Gastrocnemius medialis (tissue), 4 donors: Measurements from ENCODE around the gene UGGT2. TPM values are rescaled to one million over a fixed set of nuclear protein-coding genes. Genes with fewer than 3 reads are reported as not detected.

Source experiments
- ATAC-seq, 2 donors: fragments of 150-250 bp; one replicate each; pipeline ENCODE4 v1.9.1; 2016
- DNase-seq, 2 donors: peaks; one replicate each; pipeline ENCODE4 v3.0.0-alpha.2; 2019
- H3K27ac ChIP-seq, 4 donors: fragments of 200-600 bp; sonication (generic); 1 replicate in 1 of 4; 2 replicates in 3 of 4; pipeline ENCODE4 v1.5.1; 2016 to 2018; ENCODE audit warnings: mild to moderate bottlenecking in 2 of 4, moderate library complexity in 1 of 4
- H3K27me3 ChIP-seq, 3 donors: fragments of 200-600 bp; sonication (generic) in 2 of 3; 1 replicate in 1 of 3; 2 replicates in 2 of 3; pipeline versions ENCODE4 v1.5.1 to v1.6.0; 2016 to 2019; ENCODE audit warnings: mild to moderate bottlenecking in 1 of 3, moderate library complexity in 1 of 3
- H3K36me3 ChIP-seq, 2 donors: fragments of 200-600 bp; sonication (generic) in 1 of 2; one replicate each; pipeline ENCODE4 v1.5.1; 2017 to 2018
- H3K4me1 ChIP-seq, 2 donors: fragments of 200-600 bp; sonication (generic) in 1 of 2; one replicate each; pipeline ENCODE4 v1.5.1; 2016 to 2017; ENCODE audit warnings: mild to moderate bottlenecking in 2 of 2
- H3K4me3 ChIP-seq, 4 donors: fragments of 200-600 bp; sonication (generic) in 3 of 4; 1 replicate in 1 of 4; 2 replicates in 3 of 4; pipeline ENCODE4 v1.5.1; 2016 to 2019; ENCODE audit warnings: mild to moderate bottlenecking in 2 of 4
- H3K9me3 ChIP-seq, 3 donors: fragments of 200-600 bp; sonication (generic) in 2 of 3; 1 replicate in 1 of 3; 2 replicates in 2 of 3; pipeline ENCODE4 v1.5.1; 2016 to 2019
- CTCF ChIP-seq, 5 experiments: fragments of 450-650 bp in 3 of 5; fragments of 200-600 bp in 2 of 5; sonication (generic) in 2 of 5; IDR thresholded peaks in 4 of 5; conservative IDR thresholded peaks in 1 of 5; 1 replicate in 4 of 5; 2 replicates in 1 of 5; pipeline ENCODE4 v1.5.1; 2016 to 2019; ENCODE audit warnings: antibody characterized with exemption in 5 of 5, mild to moderate bottlenecking in 3 of 5, moderate library complexity in 3 of 5
- POLR2A ChIP-seq, 2 donors: fragments of 450-650 bp; IDR thresholded peaks; one replicate each; pipeline ENCODE4 v1.6.1; 2017; ENCODE audit warnings: antibody characterized with exemption in 2 of 2, mild to moderate bottlenecking in 2 of 2, moderate library complexity in 2 of 2
- in situ Hi-C, 4 donors: fragments of 200-750 bp; cut with MboI; loops; one replicate each; pipeline versions ENCODE4 v1.15.0 to v1.8.0; 2017; ENCODE audit warnings: low sequenced_read_pairs in 4 of 4
- intact Hi-C: fragments of 100-400 bp; cut with DNase I; formaldehyde crosslinking; loops from one replicate; pipeline ENCODE4 v1.15.1; 2023; ENCODE audit warnings: low total_unique reads
- total RNA-seq, 4 donors: library from RNA; depleted of rRNA; stranded (reverse); fragments of >200 nt; gene quantifications; one replicate each; pipeline versions ENCODE4 v1.1.0 to v1.2.3, GENCODE V29; 2016

Gene UGGT2
- total RNA-seq, 4 donors from 2014 or later, result 4.0 to 10.6 (median 6.8) TPM

- Histone ChIP-seq H3K4me1 (no peaks in the 10 kb centered on the region), H3K36me3 (no peaks in the 10 kb centered on the region), H3K27me3 (no peaks in the 10 kb centered on the region), H3K4me3 (no peak overlapping the region), H3K9me3 (no peaks in the 10 kb centered on the region), H3K27ac (no peak overlapping the region)
- no peak for ATAC-seq
- DNase-seq, result no peak
- intact Hi-C loops, result no loop called here
- in situ Hi-C loops, result no loop called here
- TF ChIP-seq POLR2A (IDR thresholded peaks at IDR 0.05) (no peak), CTCF (IDR thresholded peaks at IDR 0.05 in 4 of 5, conservative IDR thresholded peaks at IDR 0.05 in 1 of 5) (no peak)
Observed at GRCh38 chr13:95920485-95920884, 132.7 kb downstream of the UGGT2 start.

GRCh38 chr13:95918860-95919259 lies 134.3 kb downstream of the UGGT2 start:
- no peaks in the 10 kb centered on the region for H3K9me3 ChIP-seq
- H3K4me1 ChIP-seq, result no peaks in the 10 kb centered on the region
- TF ChIP-seq POLR2A (IDR thresholded peaks at IDR 0.05) (no peak), CTCF (IDR thresholded peaks at IDR 0.05 in 4 of 5, conservative IDR thresholded peaks at IDR 0.05 in 1 of 5) (no peak)
- in situ Hi-C loops, result no loop called here
- no peak overlapping the region for H3K4me3 ChIP-seq
- H3K27me3 ChIP-seq, result no peaks in the 10 kb centered on the region
- H3K36me3 ChIP-seq, result no peaks in the 10 kb centered on the region
- DNase-seq (no peak), ATAC-seq (no peak)
- intact Hi-C loops, result no loop called here
- no peak overlapping the region for H3K27ac ChIP-seq

- Histone ChIP-seq H3K9me3 (no peaks in the 10 kb centered on the region), H3K36me3 (peaks cover 0 to 3% of the 10 kb centered on the region in 2 donors), H3K4me1 (no peaks in the 10 kb centered on the region), H3K27ac (no peak overlapping the region), H3K27me3 (no peaks in the 10 kb centered on the region), H3K4me3 (no peak overlapping the region)
- TF ChIP-seq CTCF (IDR thresholded peaks at IDR 0.05 in 4 of 5, conservative IDR thresholded peaks at IDR 0.05 in 1 of 5) (no peak), POLR2A (IDR thresholded peaks at IDR 0.05) (no peak)
- intact Hi-C loops (no loop called here), in situ Hi-C loops (no loop called here)
- DNase-seq (no peak), ATAC-seq (no peak)
Observed at GRCh38 chr13:95914991-95915501, 138.2 kb downstream of the UGGT2 start.

- ATAC-seq (no peak), DNase-seq (no peak)
- in situ Hi-C loops (no loop called here), intact Hi-C loops (no loop called here)
- H3K27me3 ChIP-seq, result no peaks in the 10 kb centered on the region
- no peak overlapping the region for H3K4me3 ChIP-seq
- H3K4me1 ChIP-seq, result no peaks in the 10 kb centered on the region
- no peaks in the 10 kb centered on the region for H3K36me3 ChIP-seq
- TF ChIP-seq POLR2A (IDR thresholded peaks at IDR 0.05) (no peak), CTCF (IDR thresholded peaks at IDR 0.05 in 4 of 5, conservative IDR thresholded peaks at IDR 0.05 in 1 of 5) (no peak)
- no peak overlapping the region for H3K27ac ChIP-seq
- H3K9me3 ChIP-seq, result no peaks in the 10 kb centered on the region
Observed at GRCh38 chr13:95906999-95907398, 146.2 kb downstream of the UGGT2 start.

- intact Hi-C loops (no loop called here), in situ Hi-C loops (no loop called here)
- Histone ChIP-seq H3K27ac (no peak overlapping the region), H3K27me3 (no peaks in the 10 kb centered on the region), H3K4me1 (no peaks in the 10 kb centered on the region), H3K4me3 (no peak overlapping the region), H3K9me3 (no peaks in the 10 kb centered on the region), H3K36me3 (no peaks in the 10 kb centered on the region)
- DNase-seq (no peak), ATAC-seq (no peak)
- TF ChIP-seq CTCF (IDR thresholded peaks at IDR 0.05 in 4 of 5, conservative IDR thresholded peaks at IDR 0.05 in 1 of 5), result no peak
Observed at GRCh38 chr13:95903569-95903968, 149.6 kb downstream of the UGGT2 start.
